OCI-LY1 (cell line): ENCODE measurements around the gene HOXC6.

Experiments used
- EZH2 ChIP-seq: fragments of 200-600 bp; sonication (generic), shearing (Covaris generic); IDR thresholded peaks from 2 replicates; pipeline ENCODE4 v1.8.0; 2017; ENCODE audit warnings: borderline replicate concordance, mixed run types, mild to moderate bottlenecking, antibody characterized with exemption, low read length, moderate library complexity, mixed read lengths
- TF ChIP-seq, protein P1 (sequence below): fragments of 200-600 bp; sonication (generic), shearing (Covaris generic); IDR thresholded peaks from 2 replicates; pipeline ENCODE4 v1.5.1; 2017; ENCODE audit warnings: mild to moderate bottlenecking, antibody characterized with exemption, low read length, moderate library complexity, mixed read lengths

DNA sequence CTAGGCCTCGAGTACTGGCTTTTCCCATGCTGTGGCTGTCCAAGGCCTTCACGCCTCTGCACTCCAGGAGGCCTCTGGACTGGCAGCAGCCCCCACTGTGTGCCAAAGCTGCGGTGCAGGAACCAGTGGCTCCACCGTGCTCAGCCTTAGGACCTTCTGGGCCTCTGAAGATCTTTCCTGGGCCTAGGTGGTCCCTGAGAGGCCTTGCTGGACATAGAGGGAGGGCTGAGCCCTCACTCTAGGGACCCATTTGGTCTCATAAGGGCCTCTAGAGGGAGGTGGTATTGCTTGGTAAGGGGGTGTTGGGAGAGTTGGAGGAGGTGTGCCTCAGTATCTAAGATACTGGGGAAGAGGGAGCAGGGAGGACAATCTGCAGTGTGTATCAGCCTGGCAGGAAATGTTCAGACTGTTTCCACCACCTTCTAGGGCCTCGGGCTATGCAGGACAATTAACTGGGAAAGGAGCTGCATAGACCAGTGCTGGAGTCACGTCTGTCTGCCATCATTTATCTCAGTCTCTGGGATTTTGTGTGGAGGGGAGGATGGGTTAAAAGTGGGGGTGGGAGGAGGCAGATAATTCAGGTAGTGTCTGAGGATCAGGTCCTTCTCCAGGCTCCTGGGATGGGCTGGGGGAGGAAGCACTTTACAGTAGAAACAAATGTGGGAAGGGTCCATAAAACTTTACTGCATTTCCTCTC, 7.5 kb downstream of the HOXC6 start:
- TF ChIP-seq, protein P1, sequence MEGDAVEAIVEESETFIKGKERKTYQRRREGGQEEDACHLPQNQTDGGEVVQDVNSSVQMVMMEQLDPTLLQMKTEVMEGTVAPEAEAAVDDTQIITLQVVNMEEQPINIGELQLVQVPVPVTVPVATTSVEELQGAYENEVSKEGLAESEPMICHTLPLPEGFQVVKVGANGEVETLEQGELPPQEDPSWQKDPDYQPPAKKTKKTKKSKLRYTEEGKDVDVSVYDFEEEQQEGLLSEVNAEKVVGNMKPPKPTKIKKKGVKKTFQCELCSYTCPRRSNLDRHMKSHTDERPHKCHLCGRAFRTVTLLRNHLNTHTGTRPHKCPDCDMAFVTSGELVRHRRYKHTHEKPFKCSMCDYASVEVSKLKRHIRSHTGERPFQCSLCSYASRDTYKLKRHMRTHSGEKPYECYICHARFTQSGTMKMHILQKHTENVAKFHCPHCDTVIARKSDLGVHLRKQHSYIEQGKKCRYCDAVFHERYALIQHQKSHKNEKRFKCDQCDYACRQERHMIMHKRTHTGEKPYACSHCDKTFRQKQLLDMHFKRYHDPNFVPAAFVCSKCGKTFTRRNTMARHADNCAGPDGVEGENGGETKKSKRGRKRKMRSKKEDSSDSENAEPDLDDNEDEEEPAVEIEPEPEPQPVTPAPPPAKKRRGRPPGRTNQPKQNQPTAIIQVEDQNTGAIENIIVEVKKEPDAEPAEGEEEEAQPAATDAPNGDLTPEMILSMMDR = no peak
- TF ChIP-seq EZH2 = no peak
